ENCODE measurements around the gene EPHB4.

- TF ChIP-seq CTCF (IDR thresholded peaks at IDR 0.05) (no peak), POLR2A (IDR thresholded peaks at IDR 0.05) (no peak)
Observed at GRCh38 chr7:100836812-100837098, 9.4 kb upstream of the EPHB4 start.
